HG03575 (cell line): ENCODE results near the gene AQP9.
"Not testable (repeated sequence)": the region's sequence is repeated elsewhere in the genome, so short reads cannot be mapped to it uniquely, and the experiment has no call there.

Experiments used
- ATAC-seq: cut with Tn5 transposase; IDR thresholded peaks from one replicate; pipeline ENCODE4 v1.9.1; 2021; ENCODE audit not compliant: unreplicated experiment, insufficient number of reproducible peaks, low FRiP score; ENCODE audit errors: extremely low read depth

The AQP9 gene

DNA sequence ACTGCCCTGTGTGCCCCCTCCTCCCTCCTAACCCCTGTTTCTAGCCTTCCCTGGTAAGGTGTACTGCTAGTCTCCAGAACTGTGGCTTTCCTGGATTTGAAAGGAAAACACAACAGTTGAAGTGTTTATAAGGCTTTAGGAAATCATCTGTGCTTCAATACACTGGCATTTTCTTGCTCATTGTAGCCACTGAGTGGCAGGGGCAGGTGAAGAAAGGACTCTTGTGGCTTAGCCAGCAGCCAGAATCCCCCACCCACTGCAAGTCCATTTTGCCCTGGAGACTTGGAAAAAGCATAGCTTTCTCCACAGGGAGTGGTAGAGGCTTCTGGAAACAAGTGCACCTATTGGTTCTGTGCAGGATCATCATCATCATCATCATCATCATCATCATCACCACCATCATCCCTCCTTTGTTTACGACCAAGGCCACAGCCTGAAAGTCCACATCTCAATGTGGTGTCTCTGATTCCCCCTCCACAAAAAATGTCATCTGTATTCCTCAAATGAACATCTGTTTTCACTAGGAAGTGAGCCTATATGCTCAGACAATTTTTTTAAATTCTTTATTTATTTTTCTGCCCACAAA, 33.4 kb downstream of the AQP9 start:
- no peak for ATAC-seq

DNA sequence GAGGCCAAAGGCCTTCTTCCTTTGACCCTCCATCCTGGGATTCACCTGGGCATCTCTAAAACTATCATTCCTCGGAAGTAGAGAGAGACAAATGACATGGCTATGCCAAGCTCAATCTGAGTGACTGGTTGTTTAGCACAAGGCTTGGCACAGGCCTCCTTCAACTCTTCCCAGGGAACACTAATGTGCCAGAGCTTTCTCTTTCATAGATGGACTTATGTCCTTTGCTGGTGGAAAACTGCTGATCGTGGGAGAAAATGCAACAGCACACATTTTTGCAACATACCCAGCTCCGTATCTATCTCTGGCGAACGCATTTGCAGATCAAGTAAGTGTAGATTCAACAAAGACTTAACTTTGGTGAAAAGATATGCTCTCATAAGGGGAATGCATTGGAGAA, 36.5 kb downstream of the AQP9 start:
- no peak for ATAC-seq

- ATAC-seq = no peak
Observed at GRCh38 chr15:58175955-58176354, 37.8 kb downstream of the AQP9 start.

GRCh38 chr15:58178668-58179067, 40.5 kb downstream of the AQP9 start:
- ATAC-seq = no peak

GRCh38 chr15:58179206-58179605, 41.0 kb downstream of the AQP9 start:
- ATAC-seq = no peak

DNA sequence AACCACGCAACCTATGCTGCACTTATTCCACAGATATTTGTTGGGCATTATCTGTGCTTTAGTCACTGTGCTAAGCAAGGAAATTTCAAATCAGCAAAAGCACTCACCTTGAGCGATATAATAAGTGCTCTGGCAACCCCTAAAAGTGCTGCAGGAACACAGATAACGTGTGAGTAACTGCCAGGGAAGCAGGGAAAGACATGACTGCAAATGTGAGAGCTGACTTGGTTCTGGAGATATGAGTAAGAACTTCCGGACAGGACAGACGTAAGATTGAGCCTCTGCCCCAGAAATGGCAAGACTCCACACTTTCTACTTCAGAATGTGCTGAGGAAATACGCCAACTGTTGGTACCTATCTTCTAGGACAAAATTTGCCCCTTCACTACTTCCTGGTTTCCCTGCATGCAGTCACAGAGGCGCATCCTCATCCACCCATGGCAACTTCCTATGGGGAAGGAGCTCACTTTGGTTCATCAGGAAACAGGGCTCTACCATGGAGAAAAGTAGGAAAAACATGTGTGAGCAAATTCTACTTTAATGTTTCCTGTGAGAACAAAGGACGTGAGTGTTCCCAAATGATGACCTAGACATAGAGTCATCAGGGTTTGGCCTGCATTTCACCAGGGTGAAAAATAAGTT, 41.7 kb downstream of the AQP9 start:
- no peak for ATAC-seq

- ATAC-seq = no peak
Observed at GRCh38 chr15:58182460-58183163, 44.4 kb downstream of the AQP9 start.

GRCh38 chr15:58185439-58185838, 47.3 kb downstream of the AQP9 start:
- no peak for ATAC-seq

DNA sequence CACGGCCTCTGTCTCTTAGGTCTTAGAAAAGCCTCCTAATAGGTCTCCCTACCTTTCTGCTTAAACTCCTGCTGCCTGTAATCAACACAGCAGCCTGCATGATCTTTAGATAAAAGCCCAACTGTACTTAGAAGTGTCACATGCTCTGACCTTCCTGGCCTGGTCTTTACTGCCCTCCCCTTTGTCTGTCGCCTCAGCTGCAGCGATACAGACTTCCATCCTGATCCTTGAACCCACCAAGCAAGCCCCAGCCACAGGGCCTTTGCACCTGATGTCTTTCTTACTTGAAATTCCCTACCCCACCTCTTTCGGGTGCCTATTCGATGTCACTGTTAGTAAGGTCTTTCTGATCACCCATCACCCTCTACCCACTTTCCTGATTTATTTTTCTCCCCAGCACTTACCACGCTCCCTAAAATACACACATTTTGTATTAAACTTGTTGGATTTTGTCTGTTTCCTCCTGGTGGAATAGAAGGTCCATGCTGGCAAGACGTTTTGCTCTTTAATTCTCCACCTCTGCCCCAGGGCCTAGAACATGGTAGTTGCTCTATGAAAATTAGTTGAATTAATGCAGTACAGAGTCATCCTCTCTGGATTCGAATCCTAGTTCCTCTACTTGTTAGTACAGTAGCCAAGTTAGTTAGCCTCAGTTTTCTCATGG, 51.1 kb downstream of the AQP9 start:
- ATAC-seq = no peak

- ATAC-seq = no peak
Observed at GRCh38 chr15:58190419-58190818, 52.2 kb downstream of the AQP9 start.

- not testable (repeated sequence) for ATAC-seq
Observed at GRCh38 chr15:58193636-58194035, 55.5 kb downstream of the AQP9 start.

DNA sequence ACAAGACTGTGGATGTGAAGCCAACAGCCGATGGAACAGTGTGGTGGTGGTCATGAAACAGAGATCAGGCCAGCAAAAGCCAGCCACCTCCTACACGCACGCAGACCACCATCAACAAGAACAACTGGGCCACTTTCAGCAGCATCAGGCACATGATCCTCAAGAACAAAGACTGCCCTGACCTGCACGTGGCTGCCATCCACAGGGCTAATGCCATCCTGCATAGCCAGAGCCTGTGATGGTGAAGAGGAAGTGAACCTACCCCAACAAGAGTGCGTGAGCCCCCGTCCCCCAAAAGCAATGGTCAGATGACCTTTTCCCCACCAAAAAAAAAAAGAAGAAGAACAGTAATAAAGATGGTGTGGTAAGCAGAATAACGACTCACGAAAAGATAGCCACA, 62.6 kb downstream of the AQP9 start:
- no peak for ATAC-seq

DNA sequence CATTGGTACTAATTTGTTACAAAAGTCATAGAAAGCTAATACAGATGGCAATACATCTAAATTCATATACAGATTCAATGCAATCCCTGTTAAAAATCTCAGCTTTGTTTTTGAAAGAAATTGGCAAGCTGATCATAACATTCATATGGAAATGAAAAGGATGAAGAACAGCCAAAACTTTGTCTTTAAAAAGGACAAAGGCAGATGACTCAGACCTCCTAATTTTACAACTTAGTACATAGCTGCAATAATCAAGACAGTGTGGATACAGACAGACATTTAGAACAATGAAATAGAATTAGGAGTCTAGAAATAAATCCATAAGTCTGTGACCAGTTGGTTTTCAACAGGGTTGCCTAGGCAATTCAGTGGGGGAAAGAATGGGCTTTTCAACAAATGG, 63.3 kb downstream of the AQP9 start:
- no peak for ATAC-seq

DNA sequence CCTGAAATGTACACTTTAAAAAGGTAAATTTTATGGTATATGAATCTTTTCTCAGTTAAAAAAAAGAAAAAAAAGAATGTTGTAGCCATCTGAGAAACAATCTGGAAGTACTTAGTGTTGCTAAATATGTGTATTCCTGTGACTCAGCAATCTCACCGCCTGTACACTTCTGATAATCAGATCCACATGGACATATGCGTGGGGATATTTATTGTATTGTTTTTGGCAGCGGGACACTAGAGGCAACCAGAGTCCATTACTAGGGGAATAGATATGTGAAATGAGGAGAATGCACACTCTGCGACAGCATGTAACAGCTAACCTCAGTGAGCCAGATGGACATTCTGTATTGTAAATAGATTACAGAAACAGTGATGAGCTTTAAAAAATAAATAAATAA, 65.4 kb downstream of the AQP9 start:
- no peak for ATAC-seq

GRCh38 chr15:58206151-58206550, 68.0 kb downstream of the AQP9 start:
- ATAC-seq = no peak

- not testable (repeated sequence) for ATAC-seq
Observed at GRCh38 chr15:58208217-58208616, 70.0 kb downstream of the AQP9 start.

- ATAC-seq = not testable (repeated sequence)
Observed at GRCh38 chr15:58209007-58209481, 70.9 kb downstream of the AQP9 start.

DNA sequence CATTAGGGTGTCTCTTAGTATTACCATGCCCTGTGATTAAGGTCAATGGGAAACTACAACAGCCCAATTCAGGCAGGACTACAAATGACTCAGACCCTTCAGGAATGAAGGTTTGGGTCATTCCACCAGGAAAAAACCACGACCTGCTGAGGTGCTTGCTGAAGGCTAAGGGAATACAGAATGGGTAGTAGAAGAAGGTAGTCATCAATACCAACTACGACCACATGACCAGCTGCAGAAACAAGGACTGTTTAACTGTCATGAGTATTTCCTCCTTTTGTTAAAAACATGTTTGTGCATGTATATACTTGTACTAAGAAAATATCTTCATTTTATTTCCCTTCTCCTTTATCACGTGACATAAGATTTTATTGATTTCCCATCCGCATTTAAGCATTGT, 71.8 kb downstream of the AQP9 start:
- not testable (repeated sequence) for ATAC-seq

GRCh38 chr15:58212909-58213526, 74.8 kb downstream of the AQP9 start:
- ATAC-seq = no peak
